Loucy (cell line): ENCODE data around the gene RAB29.

Experiments used
- H2AFZ ChIP-seq: fragments of 200-600 bp; sonication (generic); 2 replicates; pipeline ENCODE4 v1.6.0; 2016; ENCODE audit warnings: antibody characterized with exemption, mild to moderate bottlenecking, low read length, moderate library complexity
- H3F3A ChIP-seq: fragments of 200-600 bp; 2 replicates; pipeline ENCODE4 v1.6.0; 2016; ENCODE audit warnings: antibody characterized with exemption, low read depth, mild to moderate bottlenecking
- H3K27me3 ChIP-seq: fragments of 200-600 bp; sonication (generic); 2 replicates; pipeline ENCODE4 v1.6.1; 2014; ENCODE audit warnings: low read length, mild to moderate bottlenecking; ENCODE audit not compliant: insufficient read depth, poor library complexity, severe bottlenecking
- H3K36me3 ChIP-seq: fragments of 200-600 bp; sonication (generic); 2 replicates; pipeline ENCODE4 v1.6.1; 2016; ENCODE audit warnings: low read length; ENCODE audit not compliant: insufficient read depth
- H3K4me1 ChIP-seq: fragments of 200-600 bp; sonication (generic); 2 replicates; pipeline ENCODE4 v1.5.1; 2014; ENCODE audit warnings: low read length, mild to moderate bottlenecking; ENCODE audit not compliant: insufficient read depth, poor library complexity, severe bottlenecking
- H3K4me2 ChIP-seq: fragments of 200-600 bp; sonication (generic); 2 replicates; pipeline ENCODE4 v1.6.0; 2014; ENCODE audit warnings: antibody characterized with exemption, low read length, low read depth, mild to moderate bottlenecking; ENCODE audit not compliant: poor library complexity, severe bottlenecking
- H3K4me3 ChIP-seq: fragments of 200-600 bp; sonication (generic); 2 replicates; pipeline ENCODE4 v1.5.1; 2014; ENCODE audit warnings: low read length, mild to moderate bottlenecking, mixed read lengths; ENCODE audit not compliant: poor library complexity, severe bottlenecking
- H3K79me2 ChIP-seq: fragments of 200-600 bp; sonication (generic); 2 replicates; pipeline ENCODE4 v1.6.1; 2014; ENCODE audit warnings: low read length; ENCODE audit not compliant: insufficient read depth
- H3K9ac ChIP-seq: fragments of 200-600 bp; sonication (generic); 2 replicates; pipeline ENCODE4 v1.6.0; 2014; ENCODE audit warnings: mild to moderate bottlenecking, low read depth, low read length, moderate library complexity; ENCODE audit not compliant: poor library complexity, severe bottlenecking
- H3K9me2 ChIP-seq: fragments of 200-600 bp; sonication (generic); replicated peaks from 2 replicates; pipeline ENCODE4 v1.6.1; 2016; ENCODE audit warnings: low read depth, low read length, mixed read lengths
- H3K9me3 ChIP-seq: fragments of 200-600 bp; sonication (generic); 2 replicates; pipeline ENCODE4 v1.6.1; 2014; ENCODE audit warnings: mild to moderate bottlenecking, antibody characterized with exemption, low read length, low read depth; ENCODE audit not compliant: insufficient read depth
- H4K20me1 ChIP-seq: fragments of 200-600 bp; sonication (generic); 2 replicates; pipeline ENCODE4 v1.6.0; 2014; ENCODE audit warnings: antibody characterized with exemption, low read length, mild to moderate bottlenecking; ENCODE audit not compliant: insufficient read depth, poor library complexity, severe bottlenecking
- CTCF ChIP-seq: fragments of 200-600 bp; sonication (generic); conservative IDR thresholded peaks from 2 replicates; pipeline ENCODE4 v1.5.1; 2014; ENCODE audit warnings: mild to moderate bottlenecking, antibody characterized with exemption, low read length
- EZH2phosphoT487 ChIP-seq: fragments of 200-600 bp; IDR thresholded peaks from 2 replicates; pipeline ENCODE4 v1.6.1; 2018; ENCODE audit warnings: antibody characterized with exemption, mild to moderate bottlenecking, moderate library complexity, borderline replicate concordance

Gene RAB29

DNA sequence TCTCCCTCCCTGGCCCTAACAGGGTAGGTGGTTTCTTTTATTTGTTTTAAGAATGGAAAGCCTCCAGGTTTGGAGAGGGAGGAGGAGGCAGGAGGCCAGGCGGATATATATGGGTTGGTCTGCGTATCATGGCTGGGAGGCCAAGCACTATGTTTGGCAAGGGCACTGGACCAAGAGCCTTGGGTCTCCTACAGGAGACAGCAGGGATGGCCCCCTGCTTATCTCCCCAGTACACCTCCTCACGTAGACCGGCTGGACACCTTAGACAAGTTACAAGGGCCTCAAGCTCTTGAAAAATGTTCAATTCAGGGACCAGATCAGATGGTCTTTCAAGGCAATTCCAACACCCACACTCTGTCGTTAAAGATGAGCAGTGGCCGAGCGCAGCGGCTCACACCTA lies 26.8 kb upstream of the RAB29 start:
- Histone ChIP-seq H3K36me3 (peaks cover 36% of the 10 kb centered on the region; the same call in 1 of the 2 replicates), H3K4me3 (no peak overlapping the region), H4K20me1 (peaks cover 8% of the 10 kb centered on the region), H3K4me1 (peaks cover 36% of the 10 kb centered on the region), H3K9me3 (no peaks in the 10 kb centered on the region), H3K9ac (no peak overlapping the region), H2AFZ (no peak overlapping the region), H3K79me2 (peaks cover 30% of the 10 kb centered on the region; the same call in 1 of the 2 replicates), H3F3A (no peaks in the 10 kb centered on the region), H3K27me3 (no peaks in the 10 kb centered on the region), H3K9me2 (no peaks in the 10 kb centered on the region), H3K4me2 (no peak overlapping the region)
- TF ChIP-seq EZH2phosphoT487 (no peak), CTCF (no peak)

DNA sequence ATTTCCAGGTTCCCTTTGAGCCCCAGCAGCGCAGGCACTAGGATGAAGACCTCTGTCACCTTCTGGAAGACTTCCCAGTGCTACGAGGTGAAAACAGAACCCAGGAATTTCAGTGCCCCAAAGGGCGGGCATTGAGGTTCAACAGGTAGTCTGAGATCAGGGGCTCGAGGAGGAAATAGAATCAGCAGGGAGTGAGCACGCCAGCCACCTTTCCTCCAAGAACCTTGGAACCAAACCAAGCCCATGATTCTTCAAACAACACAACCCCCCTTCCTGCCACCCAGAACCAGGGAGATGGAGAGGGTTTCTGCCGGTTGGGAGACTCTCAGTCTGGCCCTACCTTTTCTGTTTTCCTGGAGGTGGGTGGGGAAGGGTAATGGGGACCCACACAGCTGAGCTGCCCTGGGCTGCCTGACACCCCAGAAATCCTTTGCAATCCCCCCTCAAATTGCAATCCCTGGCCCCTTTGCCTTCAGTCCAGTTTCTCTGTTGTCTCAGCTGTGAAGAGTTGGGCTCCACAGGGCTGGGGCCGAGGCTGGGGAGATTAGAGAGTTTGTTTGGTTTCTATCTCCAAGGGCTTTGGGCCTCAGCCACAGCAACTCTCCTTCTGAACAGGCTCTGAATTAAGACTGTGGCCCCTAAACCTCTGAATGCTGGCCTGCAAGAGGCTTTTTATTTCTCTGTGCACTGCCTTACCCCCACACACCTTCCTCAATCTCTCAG lies 25.9 kb upstream of the RAB29 start:
- Histone ChIP-seq H3K4me3 (no peak overlapping the region), H2AFZ (no peak overlapping the region), H3K9me2 (no peaks in the 10 kb centered on the region), H3K9ac (no peak overlapping the region), H3K36me3 (peaks cover 45% of the 10 kb centered on the region; the same call in 1 of the 2 replicates), H3K79me2 (peaks cover 22% of the 10 kb centered on the region; the same call in 1 of the 2 replicates), H3K27me3 (no peaks in the 10 kb centered on the region), H3F3A (no peaks in the 10 kb centered on the region), H3K4me1 (peaks cover 29% of the 10 kb centered on the region), H4K20me1 (peaks cover 6% of the 10 kb centered on the region), H3K9me3 (no peaks in the 10 kb centered on the region), H3K4me2 (no peak overlapping the region)
- TF ChIP-seq EZH2phosphoT487 (no peak), CTCF (no peak)

DNA sequence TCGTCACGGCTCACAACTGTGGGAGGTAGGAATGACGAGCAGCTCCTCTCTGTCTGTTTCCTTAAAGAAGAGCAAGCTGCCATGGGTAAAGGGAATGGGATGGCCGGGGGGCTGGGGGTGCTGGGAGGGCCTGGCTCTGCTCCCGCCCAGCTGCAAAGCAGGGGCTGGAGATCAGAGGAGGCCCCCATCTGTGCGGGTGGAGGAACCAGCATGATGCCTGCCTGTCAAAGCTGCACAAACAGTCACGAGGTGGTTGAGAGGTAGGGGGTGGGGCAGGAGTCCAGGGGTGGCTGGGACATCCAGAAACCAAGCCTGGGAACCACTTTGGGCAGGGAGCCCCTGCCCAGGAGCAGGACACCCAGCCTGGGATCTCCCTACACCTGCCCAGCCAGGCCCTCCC lies 25.1 kb upstream of the RAB29 start:
- H4K20me1 ChIP-seq: no peaks in the 10 kb centered on the region
- no peak overlapping the region for H2AFZ ChIP-seq
- TF ChIP-seq EZH2phosphoT487: no peak
- TF ChIP-seq CTCF: no peak
- H3K4me1 ChIP-seq: peaks cover 21% of the 10 kb centered on the region
- no peaks in the 10 kb centered on the region for H3K9me3 ChIP-seq
- no peak overlapping the region for H3K4me3 ChIP-seq
- no peaks in the 10 kb centered on the region for H3F3A ChIP-seq
- H3K79me2 ChIP-seq: peaks cover 15% of the 10 kb centered on the region; the same call in 1 of the 2 replicates
- H3K9me2 ChIP-seq: no peaks in the 10 kb centered on the region
- H3K36me3 ChIP-seq: peaks cover 52% of the 10 kb centered on the region; the same call in 1 of the 2 replicates
- no peak overlapping the region for H3K9ac ChIP-seq
- H3K4me2 ChIP-seq: no peak overlapping the region
- H3K27me3 ChIP-seq: no peaks in the 10 kb centered on the region
